GM23338 (cell line): Measurements from ENCODE around the gene ITGB3BP.

Experiments
- CREB1 ChIP-seq: fragments of 250-450 bp; sonication (Bioruptor Pico); IDR thresholded peaks from 2 replicates; pipeline ENCODE4 v1.5.0; 2020; ENCODE audit warnings: low read depth, mild to moderate bottlenecking, moderate library complexity
- CTCF ChIP-seq, 2 experiments: fragments of 200-600 bp in 1 of 2; sonication (generic) in 1 of 2; conservative IDR thresholded peaks; 2 replicates each; pipeline versions ENCODE4 v1.5.1 to v1.6.1; 2016 to 2017; ENCODE audit warnings: antibody characterized with exemption in 2 of 2, low read depth in 2 of 2, mild to moderate bottlenecking in 2 of 2, moderate library complexity in 1 of 2
- ETS1 ChIP-seq: IDR thresholded peaks from 2 replicates; pipeline ENCODE4 v1.6.1; 2016; ENCODE audit warnings: antibody characterized with exemption
- EZH2 ChIP-seq: fragments of 200-600 bp; sonication (generic); IDR thresholded peaks from one replicate; pipeline ENCODE4 v1.8.0; 2017; ENCODE audit warnings: antibody characterized with exemption, mild to moderate bottlenecking, low read depth; ENCODE audit not compliant: unreplicated experiment
- EZH2phosphoT487 ChIP-seq: fragments of 200-600 bp; sonication (generic); IDR thresholded peaks from one replicate; pipeline ENCODE4 v1.8.1; 2018; ENCODE audit warnings: antibody characterized with exemption; ENCODE audit not compliant: unreplicated experiment
- JUNB ChIP-seq: IDR thresholded peaks from one replicate; pipeline ENCODE4 v1.6.1; 2016; ENCODE audit warnings: antibody characterized with exemption; ENCODE audit not compliant: unreplicated experiment
- NANOG ChIP-seq: IDR thresholded peaks from 2 replicates; pipeline ENCODE4 v1.6.1; 2016; ENCODE audit warnings: antibody characterized with exemption, borderline replicate concordance
- POLR2AphosphoS5 ChIP-seq: IDR thresholded peaks from 2 replicates; pipeline ENCODE4 v1.6.1; 2016; ENCODE audit warnings: antibody characterized with exemption, low read depth
- REST ChIP-seq: IDR thresholded peaks from one replicate; pipeline ENCODE4 v1.6.1; 2018; ENCODE audit warnings: antibody characterized with exemption; ENCODE audit not compliant: unreplicated experiment
- STAT1 ChIP-seq: IDR thresholded peaks from one replicate; pipeline ENCODE4 v1.6.1; 2016; ENCODE audit warnings: antibody characterized with exemption; ENCODE audit not compliant: unreplicated experiment
- ZNF462 ChIP-seq: fragments of 250-450 bp; sonication (Bioruptor Pico); IDR thresholded peaks from 2 replicates; pipeline ENCODE4 v1.5.0; 2020; ENCODE audit warnings: mild to moderate bottlenecking, moderate library complexity

GRCh38 chr1:63435161-63435560 lies 87.9 kb downstream of the ITGB3BP start:
- TF ChIP-seq CTCF (conservative IDR thresholded peaks at IDR 0.05; ENCODE audit: low read depth in 2 of 2) (no peak), EZH2phosphoT487 (no peak), POLR2AphosphoS5 (no peak), EZH2 (no peak), REST (no peak), JUNB (no peak), STAT1 (no peak), CREB1 (CRISPR knock-in tag) (no peak), NANOG (no peak), ETS1 (no peak), ZNF462 (CRISPR knock-in tag) (no peak)
